Transverse colon (tissue), 4 donors: ENCODE data around the gene ALDH4A1. TPM values are rescaled to one million over a fixed set of nuclear protein-coding genes. Genes with fewer than 3 reads are reported as not detected.

Experiments
- DNase-seq: peaks from one replicate; pipeline ENCODE4 v3.0.0-alpha.2; 2019
- H3K27ac ChIP-seq, 4 donors: fragments of 200-600 bp; sonication (generic); 2 replicates each; pipeline ENCODE4 v1.5.1; 2016 to 2018; ENCODE audit warnings: inconsistent platforms in 4 of 4
- H3K27me3 ChIP-seq: fragments of 200-600 bp; sonication (generic); 2 replicates; pipeline ENCODE4 v1.5.1; 2017; ENCODE audit warnings: inconsistent platforms
- H3K36me3 ChIP-seq, 4 donors: fragments of 200-600 bp; sonication (generic); 2 replicates each; pipeline ENCODE4 v1.5.1; 2017 to 2019; ENCODE audit warnings: inconsistent platforms in 4 of 4
- H3K4me1 ChIP-seq, 4 donors: fragments of 200-600 bp; sonication (generic); 2 replicates each; pipeline ENCODE4 v1.5.1; 2017 to 2020; ENCODE audit warnings: inconsistent platforms in 4 of 4
- H3K4me3 ChIP-seq, 4 donors: fragments of 200-600 bp; sonication (generic); 1 replicate in 1 of 4; 2 replicates in 3 of 4; pipeline versions ENCODE4 v1.5.1 to v1.6.1; 2017 to 2019; ENCODE audit warnings: inconsistent platforms in 4 of 4
- H3K9me3 ChIP-seq, 2 donors: fragments of 200-600 bp; sonication (generic); 2 replicates each; pipeline ENCODE4 v1.5.1; 2017 to 2019; ENCODE audit warnings: inconsistent platforms in 2 of 2
- EP300 ChIP-seq: sonication (generic); formaldehyde crosslinking; IDR thresholded peaks from one replicate; pipeline ENCODE4 v1.6.1; 2017; ENCODE audit warnings: antibody characterized with exemption, low read depth
- POLR2A ChIP-seq: fragments of 450-650 bp; IDR thresholded peaks from one replicate; pipeline ENCODE4 v1.6.1; 2016; ENCODE audit warnings: antibody characterized with exemption, mild to moderate bottlenecking, moderate library complexity
- POLR2AphosphoS5 ChIP-seq, 3 donors: sonication (generic); formaldehyde crosslinking; IDR thresholded peaks; one replicate each; pipeline ENCODE4 v1.6.1; 2016; ENCODE audit warnings: antibody characterized with exemption in 3 of 3
- WGBS, 2 donors: methylation state at CpG; one replicate each; pipeline ENCODE4 v1.1.5; 2018; ENCODE audit warnings: low coverage in 1 of 2; 5-methylcytosine and 5-hydroxymethylcytosine counted together
- in situ Hi-C, 4 donors: fragments of 200-750 bp; cut with MboI; loops; one replicate each; pipeline versions ENCODE4 v1.15.0 to v1.15.1; 2017; ENCODE audit warnings: low sequenced_read_pairs in 3 of 4, low pct_ligation_motif_present in 1 of 4, low pct_unique_long_range_greater_than_20kb in 1 of 4
- intact Hi-C: fragments of 100-400 bp; cut with DNase I; formaldehyde crosslinking; loops from one replicate; pipeline ENCODE4 v1.15.1; 2023; ENCODE audit warnings: low total_unique reads
- total RNA-seq, 4 donors: library from RNA; depleted of rRNA; stranded (reverse); fragments of >200 nt; gene quantifications; one replicate each; pipeline ENCODE4 v1.1.0, GENCODE V29; 2016
- TF ChIP-seq, protein P1 (sequence below), 5 experiments: fragments of 200-600 bp in 3 of 5; fragments of 450-650 bp in 2 of 5; sonication (generic) in 3 of 5; IDR thresholded peaks; 1 replicate in 2 of 5; 2 replicates in 3 of 5; pipeline ENCODE4 v1.5.1; 2016 to 2017; ENCODE audit warnings: antibody characterized with exemption in 5 of 5, inconsistent platforms in 3 of 5, mild to moderate bottlenecking in 2 of 5, moderate library complexity in 1 of 5

Gene ALDH4A1
- total RNA-seq, 4 donors from 2014 or later, result 3.8 to 6.0 (median 4.8) TPM

DNA sequence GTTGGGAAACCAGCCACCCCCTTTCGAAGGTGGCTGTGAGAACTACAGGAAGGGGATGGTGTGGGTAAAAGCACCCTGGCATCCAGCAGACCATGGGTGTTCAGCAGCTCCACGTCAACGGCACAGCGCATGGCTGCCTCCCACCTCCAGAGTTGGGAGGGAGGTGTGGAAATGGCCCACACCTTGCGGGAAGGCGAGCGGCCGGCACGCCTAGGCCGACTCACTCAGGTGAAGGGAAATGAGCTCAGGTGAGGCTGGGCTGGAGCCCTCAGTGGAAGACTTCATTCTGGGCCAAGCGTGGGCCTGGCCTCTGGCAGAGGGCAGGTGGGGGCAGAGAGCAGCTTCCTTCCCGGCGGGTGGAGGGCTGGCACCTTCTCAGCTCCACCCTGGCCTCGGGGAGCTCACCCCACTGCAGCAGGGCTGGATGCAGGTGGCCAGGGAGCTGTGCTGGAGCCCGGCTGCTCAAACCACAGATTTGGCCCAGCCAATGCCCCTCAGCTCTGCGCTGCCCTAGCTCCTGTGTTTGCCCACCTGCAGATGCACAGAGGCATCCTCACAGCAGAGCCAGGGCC is 24.8 kb upstream of the ALDH4A1 start:
- 57 to 72% methylated on average over 10 to 15 of the region's 16 CpGs for WGBS, 2 donors
- no peaks in the 10 kb centered on the region for H3K36me3 ChIP-seq
- peak overlapping the region in 2 of 4 donors; percentile 1 to 2 for H3K4me3 ChIP-seq
- DNase-seq, result peak; percentile 38
- H3K4me1 ChIP-seq, result peaks cover 38 to 53% (median 42%) of the 10 kb centered on the region in 4 donors
- in situ Hi-C loops, result no loop called here
- TF ChIP-seq, protein P1, sequence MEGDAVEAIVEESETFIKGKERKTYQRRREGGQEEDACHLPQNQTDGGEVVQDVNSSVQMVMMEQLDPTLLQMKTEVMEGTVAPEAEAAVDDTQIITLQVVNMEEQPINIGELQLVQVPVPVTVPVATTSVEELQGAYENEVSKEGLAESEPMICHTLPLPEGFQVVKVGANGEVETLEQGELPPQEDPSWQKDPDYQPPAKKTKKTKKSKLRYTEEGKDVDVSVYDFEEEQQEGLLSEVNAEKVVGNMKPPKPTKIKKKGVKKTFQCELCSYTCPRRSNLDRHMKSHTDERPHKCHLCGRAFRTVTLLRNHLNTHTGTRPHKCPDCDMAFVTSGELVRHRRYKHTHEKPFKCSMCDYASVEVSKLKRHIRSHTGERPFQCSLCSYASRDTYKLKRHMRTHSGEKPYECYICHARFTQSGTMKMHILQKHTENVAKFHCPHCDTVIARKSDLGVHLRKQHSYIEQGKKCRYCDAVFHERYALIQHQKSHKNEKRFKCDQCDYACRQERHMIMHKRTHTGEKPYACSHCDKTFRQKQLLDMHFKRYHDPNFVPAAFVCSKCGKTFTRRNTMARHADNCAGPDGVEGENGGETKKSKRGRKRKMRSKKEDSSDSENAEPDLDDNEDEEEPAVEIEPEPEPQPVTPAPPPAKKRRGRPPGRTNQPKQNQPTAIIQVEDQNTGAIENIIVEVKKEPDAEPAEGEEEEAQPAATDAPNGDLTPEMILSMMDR (IDR thresholded peaks at IDR 0.05), result no peak
- TF ChIP-seq EP300, result no peak
- no peak for TF ChIP-seq POLR2AphosphoS5 (IDR thresholded peaks at IDR 0.05)
- TF ChIP-seq POLR2A, result no peak
- no peaks in the 10 kb centered on the region for H3K27me3 ChIP-seq
- no peaks in the 10 kb centered on the region for H3K9me3 ChIP-seq
- H3K27ac ChIP-seq, result peak overlapping the region; percentile 65 to 78 (median 68)
- intact Hi-C loops, result no loop called here

DNA sequence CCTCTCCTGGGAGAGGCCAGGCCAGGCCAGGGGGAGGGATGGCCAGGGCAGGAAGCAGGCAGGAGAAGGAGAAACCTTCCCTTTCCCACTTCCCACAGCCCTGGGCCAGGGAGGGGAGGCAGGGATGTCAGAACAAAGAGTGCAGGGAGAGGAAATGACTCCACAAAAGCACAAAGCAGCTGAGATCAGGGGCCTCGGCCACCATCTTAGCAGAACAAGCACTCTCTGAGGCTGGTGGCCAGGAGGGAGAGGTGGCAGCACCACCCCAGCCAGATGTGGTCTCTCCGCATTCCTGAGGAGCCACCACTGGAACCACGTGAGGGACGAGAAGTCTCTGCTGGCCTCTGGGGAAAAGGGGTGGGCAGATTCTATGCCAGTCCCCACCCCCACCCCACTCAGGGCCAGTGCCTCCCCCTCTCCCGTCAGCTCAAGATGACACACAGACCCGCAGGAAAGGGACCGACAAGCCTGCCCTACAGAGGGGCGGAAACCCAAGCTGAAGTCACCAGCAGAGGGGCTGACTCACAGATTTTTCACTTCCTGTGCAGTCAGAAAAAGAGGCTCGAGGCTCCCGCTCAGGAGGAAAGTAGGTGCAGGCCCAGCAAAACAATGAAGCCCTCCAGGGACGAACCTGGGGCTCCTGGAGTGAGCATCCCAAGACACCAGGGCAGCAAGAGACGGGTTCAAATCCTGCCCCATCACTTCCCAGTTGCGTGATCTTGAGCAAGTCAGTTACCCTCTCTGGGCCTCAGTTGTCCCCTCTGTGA is 24.1 kb upstream of the ALDH4A1 start:
- peak overlapping the region in 2 of 4 donors; percentile 1 to 2 for H3K4me3 ChIP-seq

DNA sequence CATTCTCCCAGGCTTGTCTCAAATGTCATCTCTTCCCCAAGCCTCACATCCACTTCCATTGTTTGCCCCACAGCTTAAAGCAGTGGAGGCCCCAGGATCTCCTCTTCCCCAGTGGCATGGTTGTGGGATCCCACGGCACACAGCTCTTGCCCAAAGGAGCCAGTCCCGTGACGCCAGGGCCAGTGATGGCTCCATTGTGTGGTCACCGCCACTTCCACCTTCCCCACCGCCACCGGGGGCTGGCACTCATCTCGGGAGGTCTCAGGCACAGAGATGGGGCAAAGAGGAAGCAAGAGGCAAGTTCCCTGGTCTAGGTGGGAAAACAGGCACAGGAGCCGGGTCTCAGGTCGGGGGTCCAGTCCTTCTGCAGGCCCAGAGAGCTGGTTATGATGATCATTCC is 22.9 kb upstream of the ALDH4A1 start:
- 92% methylated on average over 9 of the region's 9 CpGs; no CpG with 5 or more reads in 1 of the 2 donors for WGBS, 2 donors
- Histone ChIP-seq H3K4me1 (peaks cover 43 to 59% (median 49%) of the 10 kb centered on the region in 4 donors), H3K27me3 (no peaks in the 10 kb centered on the region), H3K36me3 (no peaks in the 10 kb centered on the region), H3K27ac (no peak overlapping the region), H3K4me3 (no peak overlapping the region), H3K9me3 (no peaks in the 10 kb centered on the region)
- DNase-seq, result no peak
- intact Hi-C loops, result no loop called here
- in situ Hi-C loops, result no loop called here
- TF ChIP-seq POLR2AphosphoS5 (IDR thresholded peaks at IDR 0.05) (no peak), POLR2A (no peak), EP300 (no peak)
- TF ChIP-seq, protein P1 (IDR thresholded peaks at IDR 0.05), result no peak

More for the DNA sequence above, 24.1 kb upstream of the ALDH4A1 start:
- Histone ChIP-seq H3K27me3 (no peaks in the 10 kb centered on the region), H3K9me3 (no peaks in the 10 kb centered on the region), H3K36me3 (no peaks in the 10 kb centered on the region), H3K27ac (peak overlapping the region; percentile 65 to 78 (median 68)), H3K4me1 (peaks cover 43 to 59% (median 49%) of the 10 kb centered on the region in 4 donors)
- peak; percentile 70 for DNase-seq
- in situ Hi-C loops (no loop called here), intact Hi-C loops (no loop called here)
- TF ChIP-seq EP300 (no peak), POLR2A (no peak), POLR2AphosphoS5 (IDR thresholded peaks at IDR 0.05) (peak in 2 of 3 donors; percentile 12 to 18)
- TF ChIP-seq, protein P1 (IDR thresholded peaks at IDR 0.05), result no peak
- 27 to 43% methylated on average over 3 to 12 of the region's 13 CpGs for WGBS, 2 donors

DNA sequence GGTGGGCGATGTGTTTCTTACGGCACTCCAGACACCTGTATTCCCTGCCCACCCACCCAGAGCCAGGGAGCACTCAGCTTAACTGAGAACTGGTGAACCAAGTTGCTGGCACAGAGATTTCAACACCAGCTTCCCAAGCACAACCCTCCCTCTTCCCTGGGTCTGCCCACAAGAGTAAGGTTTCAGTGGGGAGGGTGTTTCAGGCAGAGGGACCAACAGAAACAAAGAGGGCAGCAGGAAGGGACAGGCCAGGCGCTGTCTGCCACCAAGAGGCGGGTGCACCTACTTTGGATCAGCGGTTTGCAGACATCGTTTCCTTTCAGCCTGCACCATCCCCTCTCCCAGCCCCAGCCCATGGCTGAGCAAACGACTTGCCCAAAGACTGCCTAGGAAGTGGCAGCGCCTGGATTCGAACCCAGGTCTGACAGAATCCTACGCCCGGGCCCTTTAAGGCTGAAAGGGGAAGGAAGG is 21.9 kb upstream of the ALDH4A1 start:
- Histone ChIP-seq H3K4me1 (peaks cover 43 to 59% (median 49%) of the 10 kb centered on the region in 4 donors), H3K27ac (peak overlapping the region; percentile 77 to 91 (median 85)), H3K27me3 (no peaks in the 10 kb centered on the region), H3K36me3 (no peaks in the 10 kb centered on the region), H3K4me3 (no peak overlapping the region), H3K9me3 (no peaks in the 10 kb centered on the region)
- TF ChIP-seq POLR2A, result no peak
- no peak for TF ChIP-seq EP300
- no peak for TF ChIP-seq POLR2AphosphoS5 (IDR thresholded peaks at IDR 0.05)
- TF ChIP-seq, protein P1 (IDR thresholded peaks at IDR 0.05), result no peak
- in situ Hi-C loops, result loop anchor here in 2 of 4 donors (25.0 kb wide), 1 partner anchor 313 kb away; no protein-coding TSS in a partner anchor
- no peak for DNase-seq
- 88% methylated on average over 11 of the region's 11 CpGs; no CpG with 5 or more reads in 1 of the 2 donors for WGBS, 2 donors
- intact Hi-C loops, result no loop called here
